K562 (cell line): ENCODE data around the gene ZNF12. TPM values are rescaled to one million over a fixed set of nuclear protein-coding genes. Genes with fewer than 3 reads are reported as not detected.
A peak's percentile ranks its signal among the peaks of the same experiment; 100 is the strongest.

Source experiments
- ATAC-seq: fragments of 200-7000 bp; cut with Tn5 transposase; 3 replicates; pipeline ENCODE4 v1.9.1; 2020; ENCODE audit warnings: moderate library complexity
- Bru-seq: library from RNA; stranded (reverse); fragments of 400-500 nt; gene quantifications from one replicate; lab custom pipeline; 2021; lab: Mats Ljungman, UMichigan
- BruChase-seq, 2 experiments: library from RNA; stranded (reverse); fragments of 400-500 nt; gene quantifications; one replicate each; lab custom pipeline; 2021; lab: Mats Ljungman, UMichigan
- BruUV-seq: library from RNA; stranded (reverse); fragments of 400-500 nt; replicated peaks from 2 replicates; lab custom pipeline; 2021; lab: Mats Ljungman, UMichigan
- CTCF ChIA-PET: fragments of 300-600 bp; formaldehyde crosslinking; extraction: SDS; loops from one replicate; lab custom pipeline; 2021; ENCODE audit warnings: low intra/inter-chr PET ratio; lab: Yijun Ruan, JAX
- POLR2A ChIA-PET: fragments of 300-600, 350-650 bp; sonication (Branson Sonifier 250); formaldehyde crosslinking; extraction: SDS; loops from one replicate; lab custom pipeline; 2021; ENCODE audit warnings: antibody characterized with exemption, inconsistent platforms; lab: Yijun Ruan, JAX
- DNase-seq, 4 experiments: peaks; one replicate each; pipeline versions ENCODE4 v3.0.0 to v3.0.0-alpha.2; 2011 to 2018; ENCODE audit warnings: low spot score in 3 of 4, mixed read lengths in 3 of 4; ENCODE audit errors: extremely low read depth in 1 of 4
- FAIRE-seq: peaks from 2 replicates; lab custom pipeline; 2011; peaks lifted over from hg19 to GRCh38; lab: Jason Lieb, UNC
- H2AFZ ChIP-seq: 2 replicates; pipeline ENCODE4 v1.6.0; 2011; ENCODE audit warnings: low read depth, low read length, control low read depth, inconsistent platforms
- H3K27ac ChIP-seq: fragments of 200-600 bp; 3 replicates; pipeline ENCODE4 v1.8.0; 2011; ENCODE audit warnings: low read depth, mild to moderate bottlenecking, control low read depth, inconsistent platforms, low read length, moderate library complexity, mixed read lengths; ENCODE audit errors: extremely low read depth
- H3K27me3 ChIP-seq, 2 experiments: fragments of 300-600 bp in 1 of 2; 2 replicates in 1 of 2; 3 replicates in 1 of 2; pipeline versions ENCODE4 v1.6.0 to v1.8.0; 2011; ENCODE audit warnings: inconsistent platforms in 2 of 2, low read length in 2 of 2, mild to moderate bottlenecking in 1 of 2, mixed read lengths in 1 of 2, moderate library complexity in 1 of 2; ENCODE audit not compliant: control insufficient read depth in 2 of 2, insufficient read depth in 2 of 2
- H3K36me3 ChIP-seq: fragments of 300-600 bp; 3 replicates; pipeline ENCODE4 v1.8.0; 2011; ENCODE audit warnings: mild to moderate bottlenecking, low read length, inconsistent platforms; ENCODE audit not compliant: control insufficient read depth, insufficient read depth
- H3K4me1 ChIP-seq, 2 experiments: fragments of 200-600 bp in 1 of 2; replicated peaks in 1 of 2; 2 replicates in 1 of 2; 3 replicates in 1 of 2; pipeline versions ENCODE4 v1.5.1 to v1.8.0; 2011; ENCODE audit warnings: inconsistent platforms in 2 of 2, low read length in 2 of 2, mild to moderate bottlenecking in 1 of 2, mixed read lengths in 1 of 2, moderate library complexity in 1 of 2; ENCODE audit not compliant: control insufficient read depth in 2 of 2, insufficient read depth in 2 of 2
- H3K4me2 ChIP-seq: 2 replicates; pipeline ENCODE4 v1.6.1; 2011; ENCODE audit warnings: low read length, control low read depth, inconsistent platforms, mixed read lengths; ENCODE audit not compliant: insufficient read depth
- H3K4me3 ChIP-seq: fragments of 200-600 bp; sonication (generic), shearing (Covaris generic); 2 replicates; pipeline ENCODE4 v1.5.1; 2016; ENCODE audit warnings: control low read depth, inconsistent platforms
- H3K79me2 ChIP-seq: fragments of 200-600 bp; 3 replicates; pipeline ENCODE4 v1.8.0; 2011; ENCODE audit warnings: low read length, inconsistent platforms; ENCODE audit not compliant: control insufficient read depth, insufficient read depth
- H3K9ac ChIP-seq, 2 experiments: 2 replicates each; pipeline versions ENCODE4 v1.6.0 to v1.6.1; 2011; ENCODE audit warnings: low read depth in 2 of 2, low read length in 2 of 2, control low read depth in 1 of 2, inconsistent platforms in 1 of 2, mild to moderate bottlenecking in 1 of 2, mixed read lengths in 1 of 2; ENCODE audit not compliant: insufficient read depth in 1 of 2
- H3K9me1 ChIP-seq: one replicate; pipeline ENCODE4 v1.6.0; 2011; ENCODE audit warnings: inconsistent platforms, mild to moderate bottlenecking, low read length, moderate library complexity; ENCODE audit not compliant: control insufficient read depth, insufficient read depth
- H3K9me3 ChIP-seq: replicated peaks from 2 replicates; pipeline ENCODE4 v1.5.1; 2011; ENCODE audit warnings: low read depth, low read length, inconsistent platforms; ENCODE audit not compliant: control insufficient read depth, insufficient read depth
- H4K20me1 ChIP-seq: replicated peaks from 2 replicates; pipeline ENCODE4 v1.6.1; 2011; ENCODE audit warnings: low read length, inconsistent platforms, mixed read lengths; ENCODE audit not compliant: control insufficient read depth, insufficient read depth
- ATF7 ChIP-seq: fragments of 450-650 bp; IDR thresholded peaks from 2 replicates; pipeline ENCODE4 v1.7.1; 2014; ENCODE audit warnings: mild to moderate bottlenecking, moderate library complexity
- DMBX1 ChIP-seq: fragments of 250-450 bp; sonication (Bioruptor Pico); IDR thresholded peaks from 2 replicates; pipeline ENCODE4 v1.8.0; 2022; ENCODE audit warnings: inconsistent platforms, mild to moderate bottlenecking, moderate library complexity, borderline replicate concordance
- EGR1 ChIP-seq: fragments of 450-650 bp; conservative IDR thresholded peaks from 2 replicates; pipeline ENCODE4 v1.6.1; 2017; ENCODE audit warnings: mild to moderate bottlenecking
- ETV1 ChIP-seq: fragments of 450-650 bp; conservative IDR thresholded peaks from 2 replicates; pipeline ENCODE4 v1.6.1; 2016; ENCODE audit warnings: missing genetic modification characterization, control low read depth, low read depth, missing compliant biosample characterization
- GABPA ChIP-seq: fragments of 200-800 bp; sonication (Bioruptor generic); conservative IDR thresholded peaks from 2 replicates; pipeline ENCODE4 v1.6.1; 2016; ENCODE audit warnings: low read depth, missing genetic modification characterization, missing compliant biosample characterization
- RAD21 ChIP-seq, 2 experiments: fragments of 250-450 bp in 1 of 2; fragments of 450-650 bp in 1 of 2; sonication (Bioruptor Pico) in 1 of 2; formaldehyde crosslinking in 1 of 2; IDR thresholded peaks in 1 of 2; conservative IDR thresholded peaks in 1 of 2; 2 replicates each; pipeline versions ENCODE4 v1.4.0 to v1.8.0; 2020 to 2022; ENCODE audit warnings: mild to moderate bottlenecking in 2 of 2, moderate library complexity in 1 of 2
- SMARCB1 ChIP-seq: IDR thresholded peaks from 2 replicates; pipeline ENCODE4 v1.6.1; 2011; ENCODE audit warnings: improper control_type of control experiment, low read depth; ENCODE audit not compliant: insufficient read length
- TAF15 ChIP-seq: fragments of 200-400 bp; formaldehyde crosslinking; IDR thresholded peaks from 2 replicates; pipeline ENCODE4 v1.6.1; 2017; ENCODE audit warnings: mild to moderate bottlenecking, low read depth, low read length, moderate library complexity
- ZNF764 ChIP-seq: fragments of 250-450 bp; sonication (Bioruptor Pico); IDR thresholded peaks from 2 replicates; pipeline ENCODE4 v1.4.0; 2020; ENCODE audit warnings: low read depth, mild to moderate bottlenecking, moderate library complexity
- WGBS: fragments of 100-300 bp; shearing (Covaris generic); methylation state at CpG from one replicate; pipeline ENCODE4 v1.1.6; 2016; ENCODE audit warnings: low coverage, mixed read lengths; ENCODE audit not compliant: insufficient coverage; ENCODE audit errors: missing lambda C conversion rate; 5-methylcytosine and 5-hydroxymethylcytosine counted together
- in situ Hi-C: fragments of 300-500 bp; cut with MboI; formaldehyde crosslinking; loops from 4 replicates; pipeline ENCODE4 v1.15.0; 2018; ENCODE audit warnings: inconsistent platforms, mixed read lengths
- intact Hi-C: fragments of 100-400 bp; cut with micrococcal nuclease; formaldehyde crosslinking; loops from 2 replicates; pipeline ENCODE4 v1.14.2; 2022
- long read RNA-seq, 3 experiments: library from polyadenylated mRNA in 2 of 3; library from RNA in 1 of 3; unstranded in 2 of 3; stranded (forward) in 1 of 3; transcript quantifications; one replicate each; pipeline ENCODE4 v2.0.0, GENCODE V29; 2019 to 2022
- polyA minus RNA-seq, 3 experiments: library from RNA; depleted of rRNA, polyadenylated mRNA; stranded (reverse); fragments of >200 nt; gene quantifications; 2 replicates each; pipeline ENCODE4 v1.2.3, GENCODE V29; 2011
- polyA plus RNA-seq, 8 experiments: library from polyadenylated mRNA; depleted of rRNA in 4 of 8; stranded (reverse) in 5 of 8; unstranded in 3 of 8; fragments of >200 nt; fragmentation: Nextera tagmentation in 2 of 8; fragmentation: Illumina TruSeq in 1 of 8; extraction: Ambion mirVana in 2 of 8; extraction: Trizol in 1 of 8; gene quantifications; 2 replicates each; pipeline versions ENCODE4 v1.2.1 to v1.2.3, GENCODE V29; 2011 to 2014; ENCODE audit warnings: inconsistent platforms in 1 of 8, missing spikeins in 1 of 8
- total RNA-seq, 7 experiments: library from RNA; depleted of rRNA in 6 of 7; stranded (reverse); fragments of >200 nt in 6 of 7; fragmentation: Illumina TruSeq in 2 of 7; extraction: Trizol in 2 of 7; gene quantifications; 2 replicates each; pipeline versions ENCODE4 v1.2.1 to v1.2.3, GENCODE V29; 2011 to 2021; ENCODE audit warnings: low replicate concordance in 1 of 7
- TF ChIP-seq, protein P1 (sequence below): fragments of 250-450 bp; sonication (Bioruptor Pico); IDR thresholded peaks from 2 replicates; pipeline ENCODE4 v1.5.0; 2021; ENCODE audit warnings: mild to moderate bottlenecking, borderline replicate concordance
- TF ChIP-seq, protein P2 (sequence below): fragments of 250-450 bp; sonication (Bioruptor Pico); IDR thresholded peaks from 2 replicates; pipeline ENCODE4 v1.8.0; 2022; ENCODE audit warnings: inconsistent platforms, mild to moderate bottlenecking, moderate library complexity, borderline replicate concordance

Gene ZNF12
- total RNA-seq (2011; cell fraction: chromatin; rRNA removed; ENCODE audit: low replicate concordance) = 15.9 and 67.2 TPM in 2 replicates
- total RNA-seq (2011; cell fraction: nucleolus; rRNA removed) = 11.5 and 19.3 TPM in 2 replicates
- total RNA-seq (2011; cell fraction: nucleoplasm; rRNA removed) = 22.7 and 23.4 TPM in 2 replicates
- total RNA-seq (2014; rRNA removed) = 12.9 and 13.3 TPM in 2 replicates
- total RNA-seq (2014; rRNA removed; fragmentation: Illumina TruSeq; extraction: Trizol) = 19.3 and 23.4 TPM in 2 replicates
- total RNA-seq (2015; rRNA removed; fragmentation: Illumina TruSeq; extraction: Trizol) = 19.2 and 20.3 TPM in 2 replicates
- 15.0 and 21.1 TPM in 2 replicates for total RNA-seq (2021)
- polyA plus RNA-seq (2011; rRNA removed) = 32.3 and 34.7 TPM in 2 replicates
- 6.7 and 10.5 TPM in 2 replicates for polyA plus RNA-seq (2011; cell fraction: cytosol; rRNA removed)
- polyA plus RNA-seq (2011; cell fraction: nucleus; rRNA removed) = 52.8 and 97.8 TPM in 2 replicates
- polyA plus RNA-seq (2012) = 9.4 and 16.5 TPM in 2 replicates
- 13.8 and 14.7 TPM in 2 replicates for polyA plus RNA-seq (2014; fragmentation: Illumina TruSeq; extraction: Trizol)
- polyA plus RNA-seq (2014; fragmentation: Nextera tagmentation; extraction: Ambion mirVana) = 1 to 10 TPM; 5.8 to 7.3 TPM
- polyA plus RNA-seq (2014; rRNA removed) = 14.8 and 18.9 TPM in 2 replicates
- polyA minus RNA-seq (2011; rRNA and poly(A)+ RNA removed) = 27.6 and 41.2 TPM in 2 replicates
- 14.7 and 22.5 TPM in 2 replicates for polyA minus RNA-seq (2011; cell fraction: cytosol; rRNA and poly(A)+ RNA removed)
- 14.8 and 31.2 TPM in 2 replicates for polyA minus RNA-seq (2011; cell fraction: nucleus; rRNA and poly(A)+ RNA removed)
- percentile 89 among the genes with signal in this experiment for Bru-seq, nascent RNA
- BruChase-seq, experiment 1, labeled RNA remaining after a 2-hour chase = percentile 95 among the genes with signal in this experiment
- BruChase-seq, experiment 2, labeled RNA remaining after a 6-hour chase = percentile 93 among the genes with signal in this experiment
- long read RNA-seq, experiment 1, full-length matches to known transcripts = 50 of 71 reads
- long read RNA-seq, experiment 1, partial matches to known transcripts = 3 of 71 reads
- long read RNA-seq, experiment 1, other reads (novel, unspliced or antisense) = 18 of 71 reads
- long read RNA-seq, experiment 2, partial matches to known transcripts = 0 of 16 reads
- long read RNA-seq, experiment 2, other reads (novel, unspliced or antisense) = 14 of 16 reads
- long read RNA-seq, experiment 3, full-length matches to known transcripts = 1 of 2 reads
- long read RNA-seq, experiment 3, partial matches to known transcripts = 1 of 2 reads
- long read RNA-seq, experiment 3, other reads (novel, unspliced or antisense) = 0 of 2 reads

DNA sequence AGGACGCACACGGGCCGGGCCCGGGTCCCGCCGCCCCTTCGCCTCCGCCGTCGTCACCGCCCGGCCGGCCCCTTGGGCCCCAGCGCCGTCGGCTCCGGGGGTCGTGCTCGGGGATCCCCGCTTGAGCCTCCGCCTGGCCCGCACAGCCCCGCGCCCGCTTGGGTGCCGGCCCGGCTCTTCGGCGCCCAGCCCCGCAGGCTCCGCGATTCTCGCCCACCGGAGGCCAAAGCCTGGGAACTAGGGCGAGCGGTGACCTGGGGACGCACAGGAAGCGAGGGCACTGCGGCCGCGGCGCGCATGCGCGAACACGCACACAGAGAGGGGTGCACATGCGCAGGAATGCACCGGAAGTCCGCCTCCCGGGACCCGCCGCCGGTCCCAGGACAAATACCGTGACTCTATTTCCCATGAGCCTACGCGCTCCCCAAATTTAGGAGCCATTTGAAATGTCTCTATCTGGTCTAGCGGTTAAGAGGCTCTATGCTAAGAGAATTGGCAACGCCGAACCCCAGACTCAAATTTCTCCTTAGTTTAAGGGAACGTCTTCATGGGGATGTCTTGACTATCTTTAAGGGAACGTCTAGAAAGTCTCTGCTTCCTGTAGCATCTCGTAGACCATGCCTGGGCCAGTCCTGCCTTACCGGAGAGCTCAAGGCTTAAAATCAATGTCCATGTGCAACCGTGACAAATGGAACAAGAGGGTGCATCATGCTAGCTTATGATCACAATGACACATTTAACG lies at the start of gene ZNF12:
Gene ZNF12 (minus strand): TSS at position 282 of the 742 bp plus-strand sequence. CDS start 1,774 bp downstream, outside the sequence.
- peak within 1 kb of the TSS; percentile 100 for H2AFZ ChIP-seq
- H3K4me2 ChIP-seq = peak within 1 kb of the TSS; percentile 100
- H3K9me3 ChIP-seq = peaks cover 20% of the 10 kb centered on the region
- H3K79me2 ChIP-seq = peaks cover 47% of the 10 kb centered on the region
- intact Hi-C loops (no loop called here), in situ Hi-C loops (no loop called here)
- H3K4me3 ChIP-seq = peak within 1 kb of the TSS; percentile 97
- peak within 1 kb of the TSS; percentile 92 to 99 for H3K9ac ChIP-seq
- peak within 1 kb of the TSS; percentile 91 for H3K27ac ChIP-seq
- DNase-seq (peak; percentile 97 to 98 (median 98)), ATAC-seq (peak; percentile 95), FAIRE-seq (peak; percentile 92)
- H3K27me3 ChIP-seq = peaks cover 5 to 20% of the 10 kb centered on the region in 2 experiments; a peak in 4 of 5 replicates
- no TSS peak for BruUV-seq
- no peaks in the 10 kb centered on the region; the same call in 1 of the 2 replicates for H4K20me1 ChIP-seq
- POLR2A ChIA-PET = interaction anchor here (0.8 kb wide), 1 partner anchor 12 kb away, joined by 3 read pairs; no protein-coding TSS in a partner anchor
- H3K9me1 ChIP-seq = no peaks in the 10 kb centered on the region
- CTCF ChIA-PET = no interaction called here
- peaks cover 3 to 17% of the 10 kb centered on the region in 2 experiments; a peak in 4 of 5 replicates for H3K4me1 ChIP-seq
- 2% methylated on average over 54 of the region's 65 CpGs for WGBS
- H3K36me3 ChIP-seq = peaks cover 29% of the 10 kb centered on the region
- TF ChIP-seq TAF15 = no peak
- no peak for TF ChIP-seq ZNF764 (CRISPR knock-in tag)
- TF ChIP-seq ATF7 = peak; percentile 63; the same call in 1 of the 2 replicates
- no peak for TF ChIP-seq RAD21 (CRISPR knock-in tag; conservative IDR thresholded peaks at IDR 0.05 in 1 of 2, IDR thresholded peaks at IDR 0.05 in 1 of 2)
- TF ChIP-seq, protein P1, sequence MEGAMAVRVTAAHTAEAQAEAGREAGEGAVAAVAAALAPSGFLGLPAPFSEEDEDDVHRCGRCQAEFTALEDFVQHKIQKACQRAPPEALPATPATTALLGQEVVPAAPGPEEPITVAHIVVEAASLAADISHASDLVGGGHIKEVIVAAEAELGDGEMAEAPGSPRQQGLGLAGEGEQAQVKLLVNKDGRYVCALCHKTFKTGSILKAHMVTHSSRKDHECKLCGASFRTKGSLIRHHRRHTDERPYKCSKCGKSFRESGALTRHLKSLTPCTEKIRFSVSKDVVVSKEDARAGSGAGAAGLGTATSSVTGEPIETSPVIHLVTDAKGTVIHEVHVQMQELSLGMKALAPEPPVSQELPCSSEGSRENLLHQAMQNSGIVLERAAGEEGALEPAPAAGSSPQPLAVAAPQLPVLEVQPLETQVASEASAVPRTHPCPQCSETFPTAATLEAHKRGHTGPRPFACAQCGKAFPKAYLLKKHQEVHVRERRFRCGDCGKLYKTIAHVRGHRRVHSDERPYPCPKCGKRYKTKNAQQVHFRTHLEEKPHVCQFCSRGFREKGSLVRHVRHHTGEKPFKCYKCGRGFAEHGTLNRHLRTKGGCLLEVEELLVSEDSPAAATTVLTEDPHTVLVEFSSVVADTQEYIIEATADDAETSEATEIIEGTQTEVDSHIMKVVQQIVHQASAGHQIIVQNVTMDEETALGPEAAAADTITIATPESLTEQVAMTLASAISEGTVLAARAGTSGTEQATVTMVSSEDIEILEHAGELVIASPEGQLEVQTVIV = no peak; the same call in 1 of the 2 replicates
- TF ChIP-seq, protein P2, sequence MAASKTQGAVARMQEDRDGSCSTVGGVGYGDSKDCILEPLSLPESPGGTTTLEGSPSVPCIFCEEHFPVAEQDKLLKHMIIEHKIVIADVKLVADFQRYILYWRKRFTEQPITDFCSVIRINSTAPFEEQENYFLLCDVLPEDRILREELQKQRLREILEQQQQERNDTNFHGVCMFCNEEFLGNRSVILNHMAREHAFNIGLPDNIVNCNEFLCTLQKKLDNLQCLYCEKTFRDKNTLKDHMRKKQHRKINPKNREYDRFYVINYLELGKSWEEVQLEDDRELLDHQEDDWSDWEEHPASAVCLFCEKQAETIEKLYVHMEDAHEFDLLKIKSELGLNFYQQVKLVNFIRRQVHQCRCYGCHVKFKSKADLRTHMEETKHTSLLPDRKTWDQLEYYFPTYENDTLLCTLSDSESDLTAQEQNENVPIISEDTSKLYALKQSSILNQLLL (CRISPR knock-in tag) = no peak
- no peak; the same call in 1 of the 2 replicates for TF ChIP-seq DMBX1
- TF ChIP-seq EGR1 = no peak; the same call in 1 of the 2 replicates
- TF ChIP-seq GABPA (tag) = peak; percentile 93
- TF ChIP-seq SMARCB1 = no peak
- peak; percentile 85 for TF ChIP-seq ETV1 (tag)
